SK-N-SH treated with all-trans-retinoic acid at 6 μM for 48 hours (cell line): ENCODE results near the gene PARS2.

Source experiments
- ATAC-seq: fragments of 200-7000 bp; cut with Tn5 transposase; 3 replicates; pipeline ENCODE4 v1.9.1; 2020; ENCODE audit warnings: mild to moderate bottlenecking, moderate library complexity
- ARNTL ChIP-seq: fragments of 450-650 bp; formaldehyde crosslinking; IDR thresholded peaks from 2 replicates; pipeline ENCODE4 v1.5.0; 2020; ENCODE audit warnings: low read depth, mild to moderate bottlenecking, moderate library complexity, borderline replicate concordance
- ESRRG ChIP-seq: fragments of 250-450 bp; sonication (Bioruptor Pico); IDR thresholded peaks from 2 replicates; pipeline ENCODE4 v1.6.1; 2021; ENCODE audit warnings: mild to moderate bottlenecking
- ISL1 ChIP-seq: fragments of 250-450 bp; sonication (Bioruptor Pico); IDR thresholded peaks from 2 replicates; pipeline ENCODE4 v2.1.2; 2022; ENCODE audit warnings: mild to moderate bottlenecking, moderate library complexity
- POU6F1 ChIP-seq: fragments of 250-450 bp; sonication (Bioruptor Pico); IDR thresholded peaks from 2 replicates; pipeline ENCODE4 v1.8.0; 2021; ENCODE audit warnings: low read depth, mild to moderate bottlenecking, moderate library complexity, borderline replicate concordance
- PPARA ChIP-seq: fragments of 250-450 bp; sonication (Bioruptor Pico); IDR thresholded peaks from 2 replicates; pipeline ENCODE4 v1.5.0; 2020; ENCODE audit warnings: mild to moderate bottlenecking, borderline replicate concordance
- RARB ChIP-seq: fragments of 250-450 bp; sonication (Bioruptor Pico); IDR thresholded peaks from 2 replicates; pipeline ENCODE4 v1.8.0; 2021; ENCODE audit warnings: mild to moderate bottlenecking, moderate library complexity
- SNAI2 ChIP-seq: fragments of 250-450 bp; sonication (Bioruptor Pico); IDR thresholded peaks from 2 replicates; pipeline ENCODE4 v1.5.0; 2020; ENCODE audit warnings: mild to moderate bottlenecking, moderate library complexity
- TCF4 ChIP-seq: fragments of 250-450 bp; sonication (Bioruptor Pico); IDR thresholded peaks from 2 replicates; pipeline ENCODE4 v1.8.0; 2021; ENCODE audit warnings: mild to moderate bottlenecking, moderate library complexity, borderline replicate concordance
- TSHZ2 ChIP-seq: fragments of 250-450 bp; sonication (Bioruptor Pico); IDR thresholded peaks from 2 replicates; pipeline ENCODE4 v1.5.0; 2020; ENCODE audit warnings: mild to moderate bottlenecking, moderate library complexity
- ZC3H10 ChIP-seq: fragments of 250-450 bp; sonication (Bioruptor Pico); IDR thresholded peaks from 2 replicates; pipeline ENCODE4 v1.5.1; 2021; ENCODE audit warnings: mild to moderate bottlenecking, moderate library complexity
- ZFP3 ChIP-seq: fragments of 250-450 bp; sonication (Bioruptor Pico); IDR thresholded peaks from 2 replicates; pipeline ENCODE4 v1.5.0; 2020; ENCODE audit warnings: mild to moderate bottlenecking, moderate library complexity
- ZFP30 ChIP-seq: fragments of 450-650 bp; formaldehyde crosslinking; IDR thresholded peaks from 2 replicates; pipeline ENCODE4 v1.5.0; 2022; ENCODE audit warnings: mild to moderate bottlenecking, moderate library complexity
- ZNF565 ChIP-seq: fragments of 450-650 bp; formaldehyde crosslinking; conservative IDR thresholded peaks from 2 replicates; pipeline ENCODE4 v1.5.0; 2020; ENCODE audit warnings: low read depth, mild to moderate bottlenecking, moderate library complexity
- ZNF8 ChIP-seq: fragments of 450-650 bp; formaldehyde crosslinking; IDR thresholded peaks from 2 replicates; pipeline ENCODE4 v1.5.0; 2020; ENCODE audit warnings: mild to moderate bottlenecking, moderate library complexity
- TF ChIP-seq, protein P1 (sequence below): fragments of 250-450 bp; sonication (Bioruptor Pico); IDR thresholded peaks from 2 replicates; pipeline ENCODE4 v1.5.1; 2020; ENCODE audit warnings: low read depth, mild to moderate bottlenecking, moderate library complexity
- TF ChIP-seq, protein P2 (sequence below): fragments of 250-450 bp; sonication (Bioruptor Pico); IDR thresholded peaks from 2 replicates; pipeline ENCODE4 v1.8.0; 2020; ENCODE audit warnings: mild to moderate bottlenecking, moderate library complexity, borderline replicate concordance

The PARS2 gene

GRCh38 chr1:54716299-54717047, 47.9 kb downstream of the PARS2 start:
- peak; percentile 37 for ATAC-seq
- 0 out of 2 replicates have a peak, but pooled peaks have one; percentile 3 for TF ChIP-seq ISL1 (CRISPR knock-in tag)
- TF ChIP-seq, protein P1, sequence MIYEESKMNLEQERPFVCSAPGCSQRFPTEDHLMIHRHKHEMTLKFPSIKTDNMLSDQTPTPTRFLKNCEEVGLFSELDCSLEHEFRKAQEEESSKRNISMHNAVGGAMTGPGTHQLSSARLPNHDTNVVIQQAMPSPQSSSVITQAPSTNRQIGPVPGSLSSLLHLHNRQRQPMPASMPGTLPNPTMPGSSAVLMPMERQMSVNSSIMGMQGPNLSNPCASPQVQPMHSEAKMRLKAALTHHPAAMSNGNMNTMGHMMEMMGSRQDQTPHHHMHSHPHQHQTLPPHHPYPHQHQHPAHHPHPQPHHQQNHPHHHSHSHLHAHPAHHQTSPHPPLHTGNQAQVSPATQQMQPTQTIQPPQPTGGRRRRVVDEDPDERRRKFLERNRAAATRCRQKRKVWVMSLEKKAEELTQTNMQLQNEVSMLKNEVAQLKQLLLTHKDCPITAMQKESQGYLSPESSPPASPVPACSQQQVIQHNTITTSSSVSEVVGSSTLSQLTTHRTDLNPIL (CRISPR knock-in tag) = 0 out of 2 replicates have a peak, but pooled peaks have one; percentile 38
- no peak for TF ChIP-seq POU6F1 (CRISPR knock-in tag)
- TF ChIP-seq PPARA = no peak
- no peak for TF ChIP-seq ZNF565 (CRISPR knock-in tag)

DNA sequence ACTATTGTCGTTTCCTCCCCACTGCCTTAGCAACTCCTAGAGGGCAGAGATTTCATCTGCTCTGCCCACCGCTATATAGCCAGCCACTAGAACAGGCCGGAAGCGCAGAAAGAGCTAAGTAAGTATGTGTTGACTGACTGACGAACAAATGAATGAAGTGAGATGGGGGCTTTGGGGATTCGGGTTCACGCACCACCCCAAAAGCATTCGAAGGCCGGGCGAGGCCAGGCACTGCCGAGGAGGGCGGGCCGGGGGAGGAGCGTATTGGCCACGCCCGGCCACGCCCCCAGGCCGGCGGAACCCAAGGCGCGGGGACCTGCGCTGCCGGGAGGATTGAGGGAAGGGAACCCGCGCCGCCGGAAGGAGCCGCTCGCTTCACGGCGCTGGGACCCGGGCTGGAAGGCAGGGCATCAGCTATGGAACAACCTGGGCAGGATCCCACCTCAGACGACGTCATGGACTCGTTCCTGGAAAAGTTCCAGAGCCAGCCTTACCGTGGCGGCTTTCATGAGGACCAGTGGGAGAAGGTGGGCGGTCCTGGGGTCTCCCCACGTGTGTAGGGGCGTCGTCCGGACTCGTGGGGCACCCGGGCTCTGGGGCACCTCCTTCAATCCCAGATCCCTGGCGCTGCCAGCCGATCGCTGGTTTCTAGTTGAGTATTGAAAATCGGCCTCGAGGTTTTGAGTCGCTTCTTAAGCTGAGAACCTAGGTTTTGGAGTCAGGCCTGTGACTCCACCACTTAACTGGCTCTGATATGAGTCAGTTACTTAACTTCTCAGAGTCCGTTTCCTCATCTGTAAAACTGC, 48.6 kb downstream of the PARS2 start, which contains the start of gene TTC4:
Gene TTC4, plus strand, starts transcription at position 369 of the 806 bp plus-strand sequence. Its CDS starts 48 bp downstream, at position 417.
- 0 out of 2 replicates have a peak, but pooled peaks have one; percentile 55 for TF ChIP-seq ZFP3 (CRISPR knock-in tag)
- no peak for TF ChIP-seq TSHZ2
- TF ChIP-seq ZFP30 = 0 out of 2 replicates have a peak, but pooled peaks have one; percentile 14
- no peak for TF ChIP-seq ZC3H10
- 0 out of 2 replicates have a peak, but pooled peaks have one; percentile 8 for TF ChIP-seq ISL1 (CRISPR knock-in tag)
- no peak for TF ChIP-seq ARNTL (CRISPR knock-in tag)
- peak; percentile 98 for ATAC-seq

GRCh38 chr1:54714881-54715492, 49.3 kb downstream of the PARS2 start:
- ATAC-seq = peak; percentile 4; the same call in 2 of the 3 replicates
- TF ChIP-seq ZNF8 (no peak), RARB (no peak), ZFP3 (CRISPR knock-in tag) (no peak), POU6F1 (CRISPR knock-in tag) (no peak), ISL1 (CRISPR knock-in tag) (no peak), TCF4 (CRISPR knock-in tag) (no peak), ZC3H10 (no peak), ZNF565 (CRISPR knock-in tag) (no peak), ARNTL (CRISPR knock-in tag) (no peak), SNAI2 (CRISPR knock-in tag) (no peak), ESRRG (CRISPR knock-in tag) (no peak)
- TF ChIP-seq, protein P2, sequence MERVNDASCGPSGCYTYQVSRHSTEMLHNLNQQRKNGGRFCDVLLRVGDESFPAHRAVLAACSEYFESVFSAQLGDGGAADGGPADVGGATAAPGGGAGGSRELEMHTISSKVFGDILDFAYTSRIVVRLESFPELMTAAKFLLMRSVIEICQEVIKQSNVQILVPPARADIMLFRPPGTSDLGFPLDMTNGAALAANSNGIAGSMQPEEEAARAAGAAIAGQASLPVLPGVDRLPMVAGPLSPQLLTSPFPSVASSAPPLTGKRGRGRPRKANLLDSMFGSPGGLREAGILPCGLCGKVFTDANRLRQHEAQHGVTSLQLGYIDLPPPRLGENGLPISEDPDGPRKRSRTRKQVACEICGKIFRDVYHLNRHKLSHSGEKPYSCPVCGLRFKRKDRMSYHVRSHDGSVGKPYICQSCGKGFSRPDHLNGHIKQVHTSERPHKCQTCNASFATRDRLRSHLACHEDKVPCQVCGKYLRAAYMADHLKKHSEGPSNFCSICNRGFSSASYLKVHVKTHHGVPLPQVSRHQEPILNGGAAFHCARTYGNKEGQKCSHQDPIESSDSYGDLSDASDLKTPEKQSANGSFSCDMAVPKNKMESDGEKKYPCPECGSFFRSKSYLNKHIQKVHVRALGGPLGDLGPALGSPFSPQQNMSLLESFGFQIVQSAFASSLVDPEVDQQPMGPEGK (CRISPR knock-in tag) = no peak
- TF ChIP-seq, protein P1 (CRISPR knock-in tag) = no peak
- TF ChIP-seq, all 23 proteins: peak for 0
